Right lobe of liver (tissue), 4 donors: Measurements from ENCODE around the gene FKRP.

Source experiments
- POLR2A ChIP-seq: fragments of 450-650 bp; IDR thresholded peaks from one replicate; pipeline ENCODE4 v1.6.1; 2017; ENCODE audit warnings: antibody characterized with exemption, mild to moderate bottlenecking
- TF ChIP-seq, protein P1 (sequence below), 4 donors: fragments of 200-600 bp in 3 of 4; fragments of 450-650 bp in 1 of 4; IDR thresholded peaks; one replicate each; pipeline versions ENCODE4 v1.5.1 to v1.8.0; 2016 to 2022; ENCODE audit warnings: antibody characterized with exemption in 4 of 4, mild to moderate bottlenecking in 2 of 4
- donor health status: DM: no; HTN: no; CAD: no.
- donor health status: DM: no; HTN: no; CAD: no.
- donor health status: DM: no; HTN: yes; CAD: no.

GRCh38 chr19:46737761-46738171, 8.1 kb upstream of the FKRP start:
- TF ChIP-seq, protein P1, sequence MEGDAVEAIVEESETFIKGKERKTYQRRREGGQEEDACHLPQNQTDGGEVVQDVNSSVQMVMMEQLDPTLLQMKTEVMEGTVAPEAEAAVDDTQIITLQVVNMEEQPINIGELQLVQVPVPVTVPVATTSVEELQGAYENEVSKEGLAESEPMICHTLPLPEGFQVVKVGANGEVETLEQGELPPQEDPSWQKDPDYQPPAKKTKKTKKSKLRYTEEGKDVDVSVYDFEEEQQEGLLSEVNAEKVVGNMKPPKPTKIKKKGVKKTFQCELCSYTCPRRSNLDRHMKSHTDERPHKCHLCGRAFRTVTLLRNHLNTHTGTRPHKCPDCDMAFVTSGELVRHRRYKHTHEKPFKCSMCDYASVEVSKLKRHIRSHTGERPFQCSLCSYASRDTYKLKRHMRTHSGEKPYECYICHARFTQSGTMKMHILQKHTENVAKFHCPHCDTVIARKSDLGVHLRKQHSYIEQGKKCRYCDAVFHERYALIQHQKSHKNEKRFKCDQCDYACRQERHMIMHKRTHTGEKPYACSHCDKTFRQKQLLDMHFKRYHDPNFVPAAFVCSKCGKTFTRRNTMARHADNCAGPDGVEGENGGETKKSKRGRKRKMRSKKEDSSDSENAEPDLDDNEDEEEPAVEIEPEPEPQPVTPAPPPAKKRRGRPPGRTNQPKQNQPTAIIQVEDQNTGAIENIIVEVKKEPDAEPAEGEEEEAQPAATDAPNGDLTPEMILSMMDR (IDR thresholded peaks at IDR 0.05): no peak
- no peak for TF ChIP-seq POLR2A
